Stimulated activated CD4-positive, alpha-beta T cell treated with anti-CD3 and anti-CD28 coated beads, Interleukin-2, amount 100 ng/mL, for 4 hours (primary cell): Measurements from ENCODE around the gene PIK3R3.

Experiments
- DNase-seq: peaks from one replicate; pipeline ENCODE4 v3.0.0-alpha.2; 2020; ENCODE audit warnings: low read depth

The PIK3R3 gene

DNA sequence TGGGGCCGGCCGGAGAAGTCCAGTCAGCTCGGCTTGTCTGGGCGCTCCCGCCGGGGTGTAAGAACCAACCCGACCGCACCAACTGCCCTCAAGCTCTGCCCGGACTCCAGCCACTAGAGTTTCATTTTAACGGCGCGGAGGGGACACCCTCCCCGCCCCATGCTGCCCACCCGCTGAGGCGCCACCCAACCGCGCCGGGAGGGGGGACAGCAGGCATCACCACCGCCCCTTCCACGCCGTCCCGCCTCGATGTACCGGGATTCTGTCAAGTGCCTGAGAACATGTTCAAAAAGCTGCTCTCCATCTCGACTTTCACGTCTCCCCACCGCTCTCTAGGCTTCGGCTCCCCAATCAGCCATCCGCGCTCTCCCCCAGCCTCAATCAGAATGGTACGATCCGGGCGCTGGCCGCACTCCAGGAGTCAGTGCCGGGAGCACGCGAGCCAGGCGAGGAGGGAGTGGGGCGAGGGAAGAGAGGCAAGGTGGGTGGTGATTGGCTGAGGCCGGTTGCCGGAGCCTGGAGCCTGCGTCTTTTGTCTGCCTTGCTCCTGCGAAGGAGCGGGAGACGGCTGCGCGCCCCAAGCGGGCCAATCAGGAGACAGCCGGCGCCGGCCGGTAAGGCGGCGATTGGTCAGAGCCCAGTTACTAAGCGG is at the start of gene PIK3R3:
Gene PIK3R3, minus strand, starts transcription at position 101 of the 652 bp plus-strand sequence. CDS start 677 bp downstream, outside the sequence.
- peak; percentile 75 for DNase-seq

DNA sequence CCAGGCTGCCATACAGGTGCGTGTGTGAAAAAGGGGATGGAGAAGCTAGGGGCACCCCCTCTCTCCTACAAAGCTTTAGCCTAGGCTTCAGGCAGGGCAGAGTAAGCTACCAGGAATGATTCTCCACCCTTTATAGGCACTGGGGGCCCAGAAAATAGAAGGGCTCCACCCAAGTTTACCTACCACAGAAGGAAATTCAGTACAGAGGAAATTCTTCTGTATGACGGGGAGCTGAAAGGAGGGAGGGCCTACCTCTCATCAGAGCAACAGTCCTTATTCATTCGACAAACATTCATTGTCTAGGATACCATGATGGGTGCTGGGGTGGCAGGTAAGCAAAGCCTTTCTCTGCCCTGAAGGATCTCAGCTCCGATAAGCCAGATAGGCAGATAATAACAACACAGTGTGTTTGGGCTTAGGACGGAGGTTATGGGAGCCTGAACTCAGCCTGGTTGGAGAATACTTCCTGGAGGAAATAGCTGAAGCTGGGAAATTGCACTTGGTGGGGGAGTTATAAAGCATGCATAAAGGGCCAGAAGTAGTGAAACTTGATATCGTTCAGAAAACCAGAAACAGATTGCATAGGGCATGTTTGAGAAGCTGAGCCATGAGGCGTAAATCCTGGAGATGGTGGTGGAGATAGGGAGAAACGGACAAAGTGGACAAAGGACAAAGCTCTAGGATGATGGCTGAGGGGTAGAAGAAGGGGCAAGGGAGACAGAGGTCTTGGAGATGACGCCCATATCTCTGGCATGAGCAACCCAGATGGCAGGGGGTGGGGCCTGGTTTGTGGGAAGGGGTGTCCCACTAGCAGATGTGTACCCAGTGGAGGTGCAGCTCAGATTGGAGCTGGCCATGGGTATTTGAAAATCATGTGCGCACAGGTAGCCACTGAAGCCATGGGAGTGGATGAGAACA is 49.2 kb upstream of the PIK3R3 start:
- no peak for DNase-seq

DNA sequence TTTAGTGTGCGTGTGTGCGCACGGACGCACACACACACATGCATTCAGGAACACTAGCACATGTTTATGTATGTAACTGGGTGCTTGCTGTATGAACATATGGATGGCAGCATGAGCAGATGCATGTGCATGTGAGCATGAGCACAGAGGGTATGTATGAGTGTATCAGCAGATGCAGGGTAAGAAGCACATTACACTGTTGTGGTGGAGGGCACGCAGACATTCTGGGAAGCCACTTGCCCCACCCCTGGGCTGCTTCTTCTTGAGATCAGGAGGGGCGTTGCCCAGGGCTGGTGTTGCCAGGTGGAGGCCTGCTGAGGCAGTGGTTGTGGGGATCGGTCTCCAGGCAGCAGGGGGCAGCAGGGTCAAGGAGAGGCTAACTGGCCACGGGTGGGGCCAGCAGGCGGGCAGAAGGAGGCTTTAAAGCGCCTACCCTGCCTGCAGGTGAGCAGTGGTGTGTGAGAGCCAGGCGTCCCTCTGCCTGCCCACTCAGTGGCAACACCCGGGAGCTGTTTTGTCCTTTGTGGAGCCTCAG is 47.7 kb upstream of the PIK3R3 start:
- no peak for DNase-seq

DNA sequence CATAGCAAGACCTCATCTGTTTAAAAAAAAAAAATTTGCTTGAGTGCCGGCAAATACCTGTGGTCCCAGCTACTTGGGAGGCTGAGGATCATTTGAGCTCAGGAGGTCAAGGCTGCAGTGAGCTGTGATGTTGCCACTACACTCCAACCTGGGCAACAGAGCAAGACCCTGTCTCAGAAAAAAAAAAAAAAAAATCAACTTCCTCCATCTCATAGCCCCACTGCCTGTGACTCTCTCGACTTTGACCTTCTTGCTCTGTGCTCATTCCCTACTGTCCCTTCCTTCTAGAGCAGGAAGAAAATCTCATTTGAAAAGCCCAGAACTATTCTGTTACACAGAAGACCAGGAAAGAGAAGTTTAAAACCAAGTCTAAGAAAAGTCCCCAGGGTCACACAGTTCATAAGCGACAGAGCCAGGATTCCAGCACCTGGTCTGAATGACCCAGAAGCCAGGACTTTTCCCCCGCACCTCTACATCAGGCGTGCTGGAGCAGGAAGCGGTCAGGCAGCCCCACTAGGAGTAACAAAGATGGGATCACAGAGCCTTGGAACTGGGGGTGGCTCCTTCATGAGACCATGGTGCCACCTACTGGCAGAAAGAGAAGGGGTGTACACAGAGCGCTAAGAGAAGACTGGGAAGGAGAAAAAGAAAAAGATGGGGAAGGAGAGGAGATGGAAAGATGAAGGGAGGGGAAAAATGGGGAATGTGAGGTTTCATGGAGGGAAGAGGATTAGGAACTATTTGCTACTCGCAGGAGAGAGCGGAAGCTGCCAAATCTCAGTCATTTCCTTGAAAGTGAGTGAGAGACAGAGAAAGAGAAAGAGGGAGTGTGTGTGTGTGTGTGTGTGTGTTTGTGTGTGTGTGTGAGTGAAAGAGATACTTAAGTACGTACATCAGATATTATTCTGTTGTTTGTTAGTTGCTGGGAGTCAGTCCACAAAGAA is 47.0 kb upstream of the PIK3R3 start:
- peak; percentile 53 for DNase-seq

DNA sequence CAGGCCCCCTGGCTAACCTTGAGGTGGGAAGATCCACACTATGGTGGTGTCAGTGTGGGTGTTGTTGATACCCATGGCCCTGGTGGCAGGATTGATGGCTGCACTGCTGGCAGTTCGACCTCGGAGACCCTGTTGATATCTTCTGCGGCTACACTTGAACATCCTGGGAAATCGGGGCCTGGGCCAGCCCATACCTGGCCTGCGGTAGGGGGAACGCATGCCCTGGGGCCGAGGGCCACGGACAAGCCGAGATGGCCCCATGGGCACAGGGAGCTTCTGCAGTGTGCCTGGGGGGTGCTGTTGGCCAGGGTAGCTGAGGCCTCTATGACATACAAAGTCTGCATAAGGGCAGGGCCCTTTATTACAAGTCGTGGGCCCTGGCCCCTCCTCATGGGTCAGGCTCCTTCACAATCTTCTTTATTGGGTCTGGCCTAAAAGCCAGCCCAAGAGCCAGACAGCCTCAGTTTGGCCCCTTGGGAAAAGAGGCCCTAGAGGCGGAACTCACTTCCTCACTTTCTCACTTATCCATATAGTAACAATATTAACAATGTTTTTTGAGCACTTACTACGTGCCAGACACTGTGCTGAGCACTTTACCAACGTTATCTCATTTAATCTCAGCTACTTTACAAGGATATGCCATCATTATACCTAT is 43.9 kb upstream of the PIK3R3 start, which contains the start of gene P3R3URF:
Gene P3R3URF, minus strand, starts transcription at position 278 of the 655 bp plus-strand sequence. Its CDS starts 17 bp downstream, at position 261.
- DNase-seq = no peak

DNA sequence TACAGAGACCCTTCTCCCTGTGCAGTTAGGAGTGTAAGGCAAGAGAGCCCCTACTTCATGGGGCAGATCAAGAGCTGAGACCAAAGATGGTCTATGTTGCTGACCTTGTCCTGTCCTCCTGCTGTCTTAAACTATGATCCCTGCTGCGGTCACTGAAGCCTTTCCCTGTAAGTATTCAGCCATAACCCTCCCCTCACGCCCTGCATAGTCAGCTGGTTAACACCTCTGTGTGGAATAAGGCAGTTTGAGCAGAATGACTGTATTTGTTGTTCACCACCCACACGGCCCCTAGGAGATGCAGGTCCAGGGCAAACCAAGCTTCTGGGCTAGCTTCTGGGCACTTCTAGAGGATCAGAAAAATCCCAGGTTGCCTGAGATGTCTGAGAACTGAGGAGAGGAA is 42.8 kb upstream of the PIK3R3 start:
- no peak for DNase-seq

DNA sequence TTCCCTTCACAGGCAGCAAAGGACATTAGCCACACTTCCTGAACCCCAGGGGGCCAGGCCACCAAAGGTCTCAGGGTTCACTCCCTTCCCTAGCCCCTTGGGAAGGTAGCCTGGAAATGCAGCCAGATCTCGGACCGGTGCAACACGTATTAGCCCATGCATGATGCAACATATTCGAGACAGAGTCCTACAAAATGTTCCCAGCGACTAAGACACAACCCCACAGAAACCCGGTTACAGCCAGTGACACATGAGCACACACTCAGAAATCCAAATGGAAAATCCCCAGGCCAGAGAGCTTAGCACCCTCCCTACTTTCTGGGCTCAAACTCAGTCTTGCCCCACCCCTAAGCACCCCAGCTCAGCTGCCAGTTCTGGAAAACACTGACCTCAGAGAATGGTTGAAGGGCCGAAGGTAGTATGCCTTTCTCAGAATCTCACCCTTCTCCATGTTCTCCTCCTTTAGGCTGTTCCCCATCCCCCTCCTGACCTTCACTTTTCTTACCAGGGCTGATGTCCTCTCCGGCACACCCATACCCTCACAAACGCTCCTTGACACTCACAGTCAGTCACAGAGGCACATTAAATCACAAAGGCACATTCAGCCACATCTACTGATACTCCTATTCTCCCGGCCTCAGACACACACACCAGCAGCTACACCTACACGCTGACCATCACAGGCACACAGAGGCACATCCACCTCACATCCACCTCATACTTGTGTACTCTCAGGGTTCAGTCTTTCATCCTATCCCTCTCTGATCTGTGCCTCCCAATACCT is 42.2 kb upstream of the PIK3R3 start, which contains the start of gene TSPAN1:
Gene TSPAN1, plus strand, starts transcription at position 640 of the 784 bp plus-strand sequence. CDS start 6,021 bp downstream, outside the sequence.
- DNase-seq = no peak

DNA sequence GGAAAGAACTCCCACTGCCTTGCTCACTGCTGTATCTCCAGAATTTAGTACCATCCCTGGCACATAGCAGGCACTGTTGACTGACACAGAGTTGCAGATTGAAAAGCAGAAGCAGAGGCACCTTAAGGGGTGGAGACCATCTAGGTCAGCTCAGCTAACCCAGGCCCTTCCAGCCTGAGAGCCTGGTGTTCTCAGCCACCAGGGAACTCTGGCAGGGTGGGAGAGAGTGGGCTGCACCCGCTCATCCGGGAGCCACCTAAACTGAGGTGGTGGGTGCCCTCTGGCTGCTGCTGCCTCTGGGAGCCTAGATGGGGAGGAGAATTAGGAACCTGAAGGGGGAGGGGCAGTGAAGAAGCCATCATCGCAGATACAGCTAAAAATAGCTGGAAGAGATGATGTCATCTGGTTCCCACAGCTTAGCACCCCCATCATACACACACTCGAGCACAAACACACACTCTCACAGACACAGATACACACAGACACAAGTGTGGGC is 41.0 kb upstream of the PIK3R3 start:
- DNase-seq = no peak

DNA sequence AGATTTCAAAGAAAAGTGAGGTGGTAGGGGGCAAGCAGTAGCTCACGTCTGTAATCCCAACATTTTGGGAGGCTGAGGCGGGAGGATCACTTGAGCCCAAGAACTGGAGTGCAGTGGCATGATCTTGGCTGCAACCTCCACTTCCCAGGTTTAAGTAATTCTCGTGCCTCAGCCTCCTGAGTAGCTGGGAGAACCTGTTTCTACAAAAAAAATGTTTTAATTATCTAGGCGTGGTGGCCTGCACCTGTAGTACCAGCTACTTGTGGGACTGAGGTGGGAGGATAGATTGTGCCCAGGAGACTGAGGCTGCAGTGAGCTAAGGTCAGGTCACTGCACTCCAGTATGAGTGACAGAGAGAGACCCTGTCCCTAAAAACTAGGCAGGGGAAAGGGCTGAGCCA is 39.9 kb upstream of the PIK3R3 start:
- no peak for DNase-seq

DNA sequence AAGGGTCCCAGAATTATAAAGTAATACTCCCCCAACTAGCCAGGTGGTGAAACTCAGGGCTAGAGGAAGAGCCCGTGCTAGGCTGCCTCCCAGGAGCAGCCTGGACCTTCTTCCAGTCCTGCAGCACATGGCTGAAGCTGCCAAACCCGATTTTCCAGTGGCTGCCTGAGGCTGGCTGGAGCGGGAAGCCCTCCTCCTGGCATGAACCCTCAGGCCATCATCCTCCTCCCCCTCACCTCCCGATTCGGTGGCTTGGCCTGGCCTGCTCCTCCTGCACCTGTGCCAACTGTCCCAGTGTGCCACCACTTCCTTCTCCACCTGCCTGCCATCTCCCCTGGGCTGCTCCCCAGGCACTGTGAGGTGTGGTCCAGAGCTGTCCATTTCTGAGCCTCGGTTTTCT is 39.4 kb upstream of the PIK3R3 start:
- DNase-seq = no peak

DNA sequence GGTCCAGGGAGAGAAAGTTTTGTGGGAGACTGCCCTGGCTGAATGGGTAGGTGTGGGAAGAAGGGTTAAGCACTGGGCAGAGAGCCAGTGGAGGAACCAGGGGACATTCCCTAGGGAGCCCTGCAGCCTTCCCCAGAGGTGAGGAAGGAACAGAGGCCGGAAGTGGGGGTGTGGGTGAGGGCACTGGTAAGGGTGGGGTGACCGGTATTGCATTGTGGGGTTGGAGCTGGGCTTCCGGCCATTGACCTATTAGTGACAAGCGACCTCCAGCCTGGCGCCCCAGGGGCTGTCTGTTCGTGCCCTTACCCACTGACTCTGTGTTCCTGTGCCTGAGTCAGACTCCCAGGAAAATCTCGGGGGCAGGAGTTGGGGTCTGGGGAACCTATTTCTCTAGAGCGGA is 38.9 kb upstream of the PIK3R3 start:
- no peak for DNase-seq

DNA sequence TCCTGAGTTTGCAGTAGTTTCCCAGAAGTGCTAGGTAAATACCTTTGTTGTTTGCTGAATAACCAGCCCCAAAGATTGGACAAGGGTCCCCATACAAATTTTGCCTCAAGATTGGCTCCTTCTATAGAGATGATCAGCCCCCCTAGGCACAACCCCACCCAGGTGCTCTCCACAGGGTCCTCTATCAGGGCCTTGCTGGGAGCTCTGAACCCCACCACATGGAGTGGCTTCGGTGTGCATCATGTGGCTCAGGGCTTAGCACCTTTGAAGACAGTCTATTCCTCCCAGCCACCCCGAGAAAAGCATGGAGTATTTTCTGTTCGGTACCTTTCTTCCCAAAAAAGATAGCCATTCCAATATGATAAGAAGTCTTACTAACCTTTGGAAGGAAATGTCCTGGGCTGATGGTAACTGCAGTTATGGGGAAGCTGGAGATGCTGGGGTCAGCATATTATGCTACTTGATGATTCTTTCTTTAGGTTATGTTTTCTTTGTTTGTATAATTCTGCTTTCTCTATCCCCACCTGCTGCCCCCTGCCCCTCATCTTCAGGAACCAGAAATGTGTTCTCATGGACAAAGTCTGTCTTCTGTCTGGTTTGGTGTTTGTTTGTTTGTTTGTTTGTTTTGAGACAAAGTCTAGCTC is 37.5 kb upstream of the PIK3R3 start:
- DNase-seq = no peak

DNA sequence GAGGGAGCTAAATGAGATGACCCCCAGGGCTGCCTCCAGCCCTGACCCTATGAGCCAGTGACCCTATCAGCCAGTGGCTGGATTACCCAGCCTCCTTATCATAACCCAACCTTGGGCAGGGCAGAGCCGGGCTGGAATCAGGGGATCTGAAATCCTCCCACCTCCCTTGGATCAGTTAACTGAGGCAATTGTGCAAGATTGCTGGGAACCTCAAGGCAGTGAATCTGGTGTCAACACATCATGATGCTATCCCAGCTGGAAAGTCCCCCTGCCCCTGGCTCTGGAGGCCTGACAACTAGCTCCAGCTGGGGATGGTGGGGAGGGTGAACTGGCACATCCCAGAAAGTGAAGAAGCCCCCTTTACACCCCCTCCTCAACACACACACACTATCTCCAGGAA is 36.0 kb upstream of the PIK3R3 start:
- no peak for DNase-seq

DNA sequence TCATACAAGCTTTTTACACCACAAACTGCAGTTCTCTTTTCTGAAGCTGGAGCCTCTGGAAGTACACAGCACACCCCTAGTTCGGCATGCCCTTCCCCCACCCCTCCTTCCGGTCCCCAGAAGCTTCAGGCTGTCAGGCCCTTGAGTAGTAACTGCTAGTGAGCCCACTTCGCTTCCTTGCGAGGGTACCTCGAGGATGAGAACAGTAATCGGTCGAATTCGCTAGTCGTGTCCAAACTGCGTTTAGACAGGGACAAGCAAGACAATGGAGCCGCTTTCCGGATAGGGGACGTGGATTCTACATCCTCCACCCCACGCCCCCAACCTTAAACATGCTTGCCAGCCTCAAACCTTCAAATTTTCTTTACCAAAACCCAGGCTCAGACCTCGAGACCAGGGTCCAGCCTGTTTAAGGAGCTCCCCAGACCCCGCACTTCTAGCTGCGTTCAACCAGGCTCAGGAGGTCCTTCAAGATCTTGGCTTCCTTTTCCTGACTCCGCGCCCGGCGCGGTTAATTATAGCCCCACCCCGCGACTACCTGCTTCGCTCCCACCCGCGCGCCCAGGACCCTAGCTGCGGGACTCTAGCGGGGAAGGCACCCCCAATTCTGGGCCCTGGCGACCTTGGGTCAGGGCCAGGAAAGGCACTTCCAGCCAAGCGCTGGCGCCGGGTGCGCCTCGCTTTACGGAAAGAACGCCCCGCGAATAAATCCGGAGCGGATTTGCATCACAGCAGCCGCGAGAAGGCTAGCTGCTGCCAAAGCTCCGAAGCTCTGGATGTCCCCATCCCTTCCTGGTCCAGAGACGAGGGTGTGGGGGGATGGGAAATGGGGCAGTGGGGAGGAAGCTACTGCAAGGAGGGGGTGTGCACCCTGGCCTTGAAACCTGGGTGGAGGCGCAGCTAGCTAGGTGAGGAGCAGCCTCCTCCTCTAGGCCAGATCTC is 34.4 kb upstream of the PIK3R3 start:
- DNase-seq = peak; percentile 22

DNA sequence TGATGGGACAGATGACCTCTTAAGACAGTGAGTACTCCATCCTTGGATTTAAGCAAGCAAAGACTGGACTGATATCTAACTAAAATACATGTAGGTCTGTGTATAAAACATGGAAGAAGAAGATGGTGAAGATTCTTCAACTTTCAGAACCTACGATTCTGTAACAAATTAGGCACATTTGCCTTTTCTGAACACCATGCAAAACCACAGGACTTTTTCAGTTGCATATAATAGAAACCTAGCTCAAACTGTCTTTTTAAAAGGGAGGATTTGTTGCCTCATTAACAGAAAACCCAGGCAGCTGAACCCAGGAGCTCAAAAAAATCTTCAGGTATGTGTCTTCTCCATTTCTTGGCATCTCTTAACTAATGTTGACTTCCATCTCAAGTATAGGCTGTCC is 27.8 kb upstream of the PIK3R3 start:
- DNase-seq = no peak

DNA sequence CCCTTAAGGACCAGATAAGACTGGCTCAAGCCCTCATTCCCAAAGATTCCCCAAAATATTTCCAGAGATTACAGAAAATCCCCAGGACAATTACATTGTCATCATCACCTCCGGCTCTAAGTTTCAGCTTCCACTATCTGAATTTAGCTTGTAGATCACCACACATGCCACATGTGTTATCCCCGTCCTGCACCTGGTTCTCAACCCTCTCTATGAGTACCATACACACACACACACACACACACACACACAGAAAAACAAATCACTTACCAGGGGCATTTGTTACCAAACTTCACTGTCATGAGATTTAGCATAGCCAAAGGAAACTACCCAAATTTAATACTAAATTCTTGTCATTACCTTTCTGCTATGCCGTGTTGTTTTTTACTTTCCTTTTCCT is 27.1 kb upstream of the PIK3R3 start:
- no peak for DNase-seq

DNA sequence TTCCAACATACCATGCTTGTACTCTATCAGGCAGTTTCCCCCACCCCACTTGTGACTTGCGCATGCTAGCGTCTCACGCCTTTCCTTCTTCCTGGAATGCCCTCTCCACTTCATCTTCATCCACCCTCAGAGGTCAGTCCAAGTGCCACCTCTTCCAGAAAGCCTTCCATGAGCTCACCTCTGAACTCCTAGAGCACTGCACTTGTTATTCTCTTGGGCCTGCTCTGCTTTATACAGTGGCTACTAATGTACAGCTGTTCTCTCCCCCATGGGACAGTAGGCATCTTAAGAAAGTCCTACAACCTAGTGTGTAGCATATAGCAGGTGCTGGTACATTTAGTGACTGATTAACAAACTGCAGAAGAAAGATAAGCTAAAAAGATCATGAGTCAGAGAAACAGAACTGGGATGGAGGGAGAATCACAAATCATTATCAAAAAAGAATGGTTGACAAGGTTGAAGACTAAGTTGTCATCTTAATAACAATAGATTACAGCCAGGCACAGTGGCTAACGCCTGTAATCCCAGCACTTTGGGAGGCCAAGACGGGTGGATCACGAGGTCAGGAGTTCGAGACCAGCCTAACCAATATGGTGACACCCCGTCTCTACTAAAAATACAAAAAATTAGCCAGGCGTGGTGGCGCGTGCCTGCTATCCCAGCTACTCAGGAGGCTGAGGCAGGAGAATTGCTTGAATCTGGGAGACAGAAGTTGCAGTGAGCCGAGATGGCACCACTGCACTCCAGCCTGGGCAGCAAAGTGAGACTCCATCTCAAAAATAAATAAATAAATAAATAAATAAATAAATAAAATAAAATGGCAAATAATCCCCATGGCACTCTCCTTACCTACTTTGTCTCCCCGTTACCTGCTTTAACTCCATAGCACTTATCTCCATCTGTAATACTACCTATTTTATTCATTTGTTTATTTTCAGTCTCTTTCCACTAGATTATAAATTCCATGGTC is 26.2 kb upstream of the PIK3R3 start:
- no peak for DNase-seq
